HG03354 (cell line): ENCODE measurements around the gene MTSS2.

ENCODE experiments used
- ATAC-seq: cut with Tn5 transposase; IDR thresholded peaks from one replicate; pipeline ENCODE4 v1.9.1; 2021; ENCODE audit warnings: mild to moderate bottlenecking; ENCODE audit not compliant: unreplicated experiment, poor library complexity, severe bottlenecking

MTSS2 gene

DNA sequence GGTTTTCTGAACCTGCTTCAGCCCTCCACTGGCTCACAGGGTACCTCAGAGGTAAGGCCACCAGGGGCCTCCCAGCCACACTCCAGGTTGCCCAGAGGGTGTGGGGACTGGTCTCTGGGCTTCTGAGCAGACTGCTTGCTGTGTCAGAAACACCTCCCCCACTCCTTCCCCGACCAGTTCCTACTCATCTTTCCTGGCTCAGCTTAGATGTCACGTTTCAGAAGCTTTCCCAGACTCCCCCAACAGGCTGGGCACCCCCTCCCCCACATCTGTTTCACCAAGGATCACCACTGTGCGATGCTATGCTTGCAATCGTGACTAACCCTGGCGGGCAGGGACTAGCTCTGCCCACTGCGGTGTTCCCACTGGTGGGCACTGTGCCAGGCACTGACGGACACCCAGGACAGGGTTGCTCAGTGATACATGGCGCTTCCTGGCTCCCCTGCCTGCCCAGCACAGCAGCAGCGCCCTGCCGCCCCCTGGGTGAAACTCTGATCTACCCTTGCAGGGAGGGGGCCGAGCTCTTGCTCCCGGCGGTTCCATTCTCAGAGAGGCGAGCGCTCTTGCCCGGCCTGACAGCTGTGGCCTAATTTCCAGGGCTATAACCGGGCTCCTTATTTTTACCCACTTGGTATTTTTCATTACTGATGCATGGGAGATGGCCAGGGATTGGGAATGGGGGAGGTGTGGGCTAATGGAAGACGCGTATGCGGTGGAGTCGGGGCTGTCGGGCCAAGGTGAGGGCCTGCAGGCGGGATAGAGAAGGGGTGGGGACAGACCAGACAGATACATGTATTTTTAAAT lies 29.4 kb upstream of the MTSS2 start:
- ATAC-seq, result no peak

GRCh38 chr16:70714581-70715054 lies 28.8 kb upstream of the MTSS2 start:
- no peak for ATAC-seq

DNA sequence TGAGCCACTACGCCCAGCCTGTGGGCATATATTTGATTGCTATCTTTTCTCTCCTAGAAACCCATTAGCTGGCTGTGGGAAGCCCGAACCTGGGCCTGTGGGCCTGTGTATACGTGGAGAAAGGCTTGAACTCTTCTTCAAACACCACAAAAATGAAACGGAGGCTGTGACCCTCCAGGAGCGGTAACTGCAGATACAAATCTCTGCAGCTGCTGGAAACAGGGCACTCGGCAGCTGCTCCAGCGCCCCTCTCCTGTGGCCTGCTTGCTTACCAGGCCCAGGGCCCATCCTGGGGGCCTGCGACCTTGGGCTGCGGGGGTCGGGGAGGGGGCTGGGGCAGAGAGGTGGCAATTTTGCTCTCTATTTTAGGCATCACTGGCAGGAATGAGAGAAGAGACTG lies 28.0 kb upstream of the MTSS2 start:
- no peak for ATAC-seq

- no peak for ATAC-seq
Measured at GRCh38 chr16:70713342-70713741, 27.5 kb upstream of the MTSS2 start.

DNA sequence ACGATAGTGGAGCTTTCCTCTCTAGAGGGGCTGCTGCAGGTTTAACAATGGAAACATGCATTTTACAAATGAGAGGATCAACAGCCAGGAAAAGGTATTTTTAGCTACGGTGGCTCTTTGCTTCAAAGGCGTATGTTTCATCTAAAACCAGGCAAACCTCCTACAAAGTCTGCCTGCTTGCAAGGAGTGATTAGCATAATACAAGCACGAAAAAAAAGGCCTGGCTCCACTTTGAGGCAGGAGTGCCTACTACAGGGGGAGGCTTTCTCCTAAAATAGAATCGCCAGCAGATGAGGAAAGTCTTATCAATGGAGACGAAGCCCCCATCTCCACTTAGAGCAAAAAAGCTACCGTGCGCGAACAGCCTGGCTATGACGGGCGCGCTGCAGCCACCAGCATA lies 27.1 kb upstream of the MTSS2 start:
- ATAC-seq, result no peak

GRCh38 chr16:70712359-70712758 lies 26.5 kb upstream of the MTSS2 start:
- ATAC-seq, result no peak

GRCh38 chr16:70711211-70712031 lies 25.6 kb upstream of the MTSS2 start:
- ATAC-seq, result no peak

DNA sequence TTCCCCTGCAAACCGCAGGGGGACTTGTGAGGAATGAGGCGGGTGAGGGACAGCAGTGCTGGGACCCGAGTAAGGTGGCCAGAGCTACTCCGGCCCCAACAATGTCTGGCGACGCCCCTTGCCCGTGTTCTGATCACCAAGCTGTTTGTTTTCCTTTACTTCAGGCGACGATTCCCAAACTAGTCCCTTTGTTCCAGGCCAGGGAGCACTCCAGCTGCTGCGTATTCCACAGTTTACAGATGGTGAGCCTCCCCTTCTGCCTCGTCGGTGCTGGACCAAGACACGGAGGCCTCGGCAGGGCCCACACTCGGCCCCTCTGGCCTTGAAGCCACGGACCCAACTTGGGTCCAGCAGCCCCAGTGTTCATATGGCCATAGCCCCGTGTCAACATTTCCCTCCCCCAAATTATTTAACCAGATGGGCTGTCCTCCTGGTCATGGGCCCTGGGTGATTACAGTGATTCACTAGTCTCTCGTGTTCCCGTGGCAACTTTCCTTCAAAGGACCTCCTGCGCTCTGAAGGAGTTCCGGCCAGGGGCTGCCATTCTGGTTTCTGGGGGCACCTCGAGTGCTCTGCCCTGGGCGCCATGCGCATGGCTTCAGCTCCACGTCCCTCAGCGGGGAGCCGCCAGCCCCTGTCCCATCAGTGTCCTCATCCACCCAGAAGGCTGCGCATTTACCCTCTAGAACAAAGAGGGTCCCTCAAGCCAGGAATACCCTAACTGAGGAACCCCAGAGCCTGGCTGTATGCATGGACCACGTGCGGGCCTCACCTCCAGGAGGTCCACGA lies 24.8 kb upstream of the MTSS2 start:
- no peak for ATAC-seq

- ATAC-seq, result no peak
Measured at GRCh38 chr16:70709942-70710341, 24.1 kb upstream of the MTSS2 start.

GRCh38 chr16:70709457-70709856 lies 23.6 kb upstream of the MTSS2 start:
- ATAC-seq, result no peak

DNA sequence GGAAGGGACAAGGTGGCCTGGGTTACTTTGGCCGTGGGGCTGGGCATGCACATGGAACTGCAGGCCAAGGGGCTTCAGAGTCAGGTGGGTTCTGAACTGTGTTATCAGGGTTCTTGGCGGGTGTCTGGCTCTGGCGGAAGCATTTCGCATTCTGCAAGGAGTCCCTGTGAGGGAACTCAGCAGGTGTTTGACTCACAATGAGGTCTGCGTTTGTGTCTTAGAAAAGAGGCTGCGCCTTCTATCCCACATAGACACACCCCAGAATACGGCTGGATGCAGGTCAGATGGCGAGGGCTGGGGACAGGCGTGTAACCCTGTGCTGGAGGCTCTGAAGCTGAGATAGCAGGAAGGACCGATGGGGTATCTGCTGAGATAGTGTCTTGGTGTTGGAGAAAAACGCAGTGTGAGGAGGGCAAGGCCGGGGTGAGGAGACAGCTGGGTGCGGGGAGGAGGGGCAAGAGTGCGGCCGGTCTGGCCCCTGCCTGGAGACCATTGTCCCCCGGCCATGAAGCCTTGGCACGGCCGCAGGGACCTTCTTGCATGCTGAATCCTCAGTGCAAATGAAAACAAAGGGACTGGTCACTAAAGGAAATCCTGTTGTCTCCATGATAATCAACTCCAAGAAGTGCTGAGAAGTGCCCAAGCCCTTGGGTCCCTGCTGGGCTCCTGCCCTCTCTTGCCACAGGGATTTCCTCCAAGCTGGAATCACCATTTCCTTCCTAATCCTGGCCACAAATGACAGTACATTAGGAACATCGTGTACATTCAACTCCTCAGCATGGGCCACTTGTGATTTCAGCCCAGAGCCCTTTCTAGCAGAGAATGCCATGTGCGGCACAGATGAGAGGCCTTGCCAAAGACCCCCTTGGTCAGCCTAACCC lies 22.8 kb upstream of the MTSS2 start:
- ATAC-seq, result no peak

DNA sequence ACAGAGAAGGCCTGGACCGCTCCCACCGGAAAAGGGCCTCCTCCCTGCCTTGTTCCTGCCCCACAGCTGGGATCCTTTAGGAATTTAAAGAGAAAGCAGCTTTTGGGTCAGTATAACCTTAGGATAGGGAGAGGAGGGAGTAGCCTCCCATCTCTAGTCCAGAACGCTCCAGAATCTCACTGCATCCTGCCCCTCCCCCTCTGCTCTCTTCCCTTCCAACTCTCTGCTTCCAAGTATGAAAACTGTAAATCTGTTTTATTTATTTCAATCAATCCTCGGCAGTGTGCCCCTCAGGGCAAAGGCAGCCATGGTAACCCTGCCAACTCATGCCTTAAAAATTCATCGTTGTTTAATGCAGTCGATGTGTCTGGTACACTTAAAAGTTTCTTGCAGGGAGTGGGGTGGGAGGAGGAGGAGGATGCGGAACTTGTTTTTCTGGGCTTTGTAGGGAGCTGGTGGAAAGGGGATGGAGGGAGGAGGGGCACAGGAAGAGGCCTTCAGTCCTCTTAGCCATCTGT lies 21.2 kb upstream of the MTSS2 start:
- no peak for ATAC-seq

DNA sequence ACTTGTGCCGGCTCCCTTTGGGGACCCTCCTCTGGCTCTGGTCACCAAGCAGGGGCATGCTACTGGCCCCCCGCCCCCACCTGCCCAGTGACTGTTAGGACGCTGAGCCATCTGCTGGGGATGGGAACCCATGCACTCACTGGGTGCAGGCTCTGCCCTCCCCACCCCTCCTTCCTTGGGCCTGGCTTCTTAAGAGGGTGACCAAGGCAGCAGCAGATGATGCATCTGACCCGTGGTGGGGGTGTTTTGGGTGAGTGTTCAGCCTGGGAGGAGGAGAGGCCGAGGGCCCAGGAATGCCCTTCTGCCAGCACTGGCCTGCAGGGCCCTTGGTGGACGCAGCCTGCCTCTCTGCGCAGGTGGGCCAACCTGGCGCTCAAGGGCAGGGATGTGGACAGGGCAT lies 19.2 kb upstream of the MTSS2 start:
- no peak for ATAC-seq

- no peak for ATAC-seq
Measured at GRCh38 chr16:70704586-70704985, 18.7 kb upstream of the MTSS2 start.

DNA sequence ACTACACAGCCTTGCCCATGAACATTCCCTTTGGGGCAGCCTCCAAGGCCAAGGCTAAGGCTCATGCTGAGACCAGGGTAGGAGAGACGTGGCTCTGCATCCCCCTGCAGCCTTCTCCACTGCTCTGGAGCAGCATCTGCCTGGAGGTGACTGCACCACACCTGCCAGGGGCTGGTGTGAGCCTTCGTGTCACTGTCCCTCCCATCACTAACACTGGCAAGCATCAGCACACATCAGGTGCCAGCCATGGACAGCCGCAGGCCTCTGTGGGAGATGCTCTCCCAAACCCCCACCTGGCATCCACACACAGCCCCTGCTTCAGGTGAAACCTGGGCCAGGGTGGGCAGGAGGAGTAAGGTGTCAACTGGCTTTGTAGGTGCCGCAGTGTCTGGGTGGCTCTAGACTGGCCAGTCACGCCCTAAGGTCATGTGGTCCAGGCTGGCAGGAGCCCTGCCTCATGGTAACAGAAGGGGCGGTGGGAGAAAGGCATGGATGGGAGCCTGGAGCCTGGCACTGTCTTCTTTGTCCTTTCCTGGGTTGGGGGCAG lies 18.1 kb upstream of the MTSS2 start:
- ATAC-seq, result no peak

GRCh38 chr16:70703041-70703834 lies 17.4 kb upstream of the MTSS2 start:
- no peak for ATAC-seq

GRCh38 chr16:70702624-70703023 lies 16.8 kb upstream of the MTSS2 start:
- no peak for ATAC-seq

DNA sequence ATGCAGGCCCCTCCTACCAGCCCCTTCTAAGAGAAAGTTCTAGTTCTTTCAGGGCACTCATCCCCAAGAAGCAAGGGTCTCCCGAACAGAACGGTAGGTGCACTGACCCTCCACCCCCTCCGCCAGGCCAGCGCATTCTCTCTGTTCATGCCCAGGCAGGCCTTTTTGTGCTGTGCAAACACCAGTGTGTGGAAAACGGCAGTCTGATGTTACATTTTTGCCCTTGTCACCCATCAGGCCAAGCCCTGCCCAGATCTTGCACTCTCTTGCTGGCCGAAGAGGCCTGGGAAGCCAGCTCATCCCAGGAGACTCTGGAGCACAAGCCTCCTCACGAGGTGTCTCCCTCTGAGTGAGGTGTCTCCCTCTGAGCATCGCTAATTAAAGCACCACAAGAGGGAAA lies 16.1 kb upstream of the MTSS2 start:
- ATAC-seq, result no peak
